Fibroblast of lung (primary cell): ENCODE results near the gene MRPS5. TPM values are rescaled to one million over a fixed set of nuclear protein-coding genes. Genes with fewer than 3 reads are reported as not detected.

ENCODE experiments used
- DNase-seq, 2 donors: peaks; one replicate each; pipeline versions ENCODE4 v3.0.0 to v3.0.0-alpha.2; 2010; ENCODE audit warnings: low read depth in 2 of 2
- H2AFZ ChIP-seq: 2 replicates; pipeline ENCODE4 v1.5.1; 2012; ENCODE audit warnings: low read length, control low read depth, inconsistent platforms
- H3K27ac ChIP-seq: 2 replicates; pipeline ENCODE4 v1.5.1; 2011; ENCODE audit warnings: low read length, control low read depth; ENCODE audit not compliant: insufficient read depth
- H3K27me3 ChIP-seq: 2 replicates; pipeline ENCODE4 v1.5.1; 2011; ENCODE audit warnings: mild to moderate bottlenecking, low read length; ENCODE audit not compliant: control insufficient read depth, insufficient read depth
- H3K36me3 ChIP-seq: 2 replicates; pipeline ENCODE4 v1.5.1; 2011; ENCODE audit warnings: low read length; ENCODE audit not compliant: control insufficient read depth, insufficient read depth
- H3K4me1 ChIP-seq: 2 replicates; pipeline ENCODE4 v1.5.1; 2011; ENCODE audit warnings: low read length; ENCODE audit not compliant: control insufficient read depth, insufficient read depth; ENCODE audit errors: extremely low read depth
- H3K4me2 ChIP-seq: 2 replicates; pipeline ENCODE4 v1.5.1; 2011; ENCODE audit warnings: low read length, control low read depth; ENCODE audit not compliant: insufficient read depth; ENCODE audit errors: extremely low read depth
- H3K4me3 ChIP-seq, 4 experiments: fragments of 200-600 bp in 1 of 4; sonication (generic) in 1 of 4; replicated peaks in 1 of 4; 2 replicates each; pipeline ENCODE4 v1.5.1; 2011 to 2016; ENCODE audit warnings: low read length in 4 of 4, low read depth in 3 of 4, mild to moderate bottlenecking in 3 of 4, control low read depth in 2 of 4, inconsistent platforms in 1 of 4, mixed read lengths in 1 of 4; ENCODE audit not compliant: insufficient read depth in 1 of 4; ENCODE audit errors: control extremely low read depth in 1 of 4
- H3K79me2 ChIP-seq: 2 replicates; pipeline ENCODE4 v1.5.1; 2012; ENCODE audit warnings: mild to moderate bottlenecking, low read length, inconsistent platforms; ENCODE audit not compliant: control insufficient read depth, insufficient read depth
- H3K9ac ChIP-seq: 2 replicates; pipeline ENCODE4 v1.5.1; 2011; ENCODE audit warnings: mild to moderate bottlenecking, low read length, control low read depth; ENCODE audit not compliant: insufficient read depth
- H3K9me3 ChIP-seq: 2 replicates; pipeline ENCODE4 v1.5.1; 2012; ENCODE audit warnings: low read depth, low read length; ENCODE audit not compliant: control insufficient read depth, insufficient read depth
- H4K20me1 ChIP-seq: 2 replicates; pipeline ENCODE4 v1.5.1; 2011; ENCODE audit warnings: low read length; ENCODE audit not compliant: control insufficient read depth, insufficient read depth; ENCODE audit errors: extremely low read depth
- CTCF ChIP-seq, 2 donors: IDR thresholded peaks in 1 of 2; conservative IDR thresholded peaks in 1 of 2; 1 replicate in 1 of 2; 2 replicates in 1 of 2; pipeline ENCODE4 v1.5.1; 2011 to 2012; ENCODE audit warnings: low read length in 2 of 2, control low read depth in 1 of 2, inconsistent platforms in 1 of 2, low read depth in 1 of 2, mild to moderate bottlenecking in 1 of 2
- EZH2 ChIP-seq: IDR thresholded peaks from 2 replicates; pipeline ENCODE4 v1.5.1; 2012; ENCODE audit warnings: low read length, control low read depth, mild to moderate bottlenecking; ENCODE audit errors: missing control alignments
- polyA plus RNA-seq, 2 donors: library from polyadenylated mRNA; depleted of rRNA in 1 of 2; stranded (reverse) in 1 of 2; unstranded in 1 of 2; fragments of >200 nt; gene quantifications; 2 replicates each; pipeline ENCODE4 v1.2.1, GENCODE V29; 2011 to 2012; ENCODE audit warnings: missing spikeins in 1 of 2
- total RNA-seq: library from RNA; depleted of rRNA; stranded (reverse); fragments of >200 nt; gene quantifications from 2 replicates; pipeline ENCODE4 v1.2.1, GENCODE V29; 2014

Gene MRPS5
- total and polyA plus RNA-seq, 2 donors (not counting 1 experiment from before 2014, with no cell fraction given) = 46.2 to 61.1 TPM

- Histone ChIP-seq H3K79me2 (no peaks in the 10 kb centered on the region), H2AFZ (no peak overlapping the region), H3K4me1 (peaks cover 6% of the 10 kb centered on the region), H3K27me3 (no peaks in the 10 kb centered on the region), H3K4me2 (no peak overlapping the region), H3K36me3 (no peaks in the 10 kb centered on the region), H3K4me3 (no peak overlapping the region), H3K27ac (no peak overlapping the region), H3K9me3 (no peaks in the 10 kb centered on the region), H3K9ac (no peak overlapping the region), H4K20me1 (no peaks in the 10 kb centered on the region)
- DNase-seq = no peak
- TF ChIP-seq EZH2 = no peak
- TF ChIP-seq CTCF (conservative IDR thresholded peaks at IDR 0.05 in 1 of 2, IDR thresholded peaks at IDR 0.05 in 1 of 2; ENCODE audit: low read depth in 1 of 2, low read length in 2 of 2) = no peak
Measured at GRCh38 chr2:95047629-95048510, 73.7 kb downstream of the MRPS5 start.

- H3K9ac ChIP-seq = no peak overlapping the region
- DNase-seq = no peak
- peaks cover 3% of the 10 kb centered on the region for H3K27me3 ChIP-seq
- no peaks in the 10 kb centered on the region for H4K20me1 ChIP-seq
- no peak overlapping the region for H3K4me3 ChIP-seq
- no peak overlapping the region for H3K27ac ChIP-seq
- no peaks in the 10 kb centered on the region for H3K79me2 ChIP-seq
- TF ChIP-seq EZH2 (no peak), CTCF (conservative IDR thresholded peaks at IDR 0.05 in 1 of 2, IDR thresholded peaks at IDR 0.05 in 1 of 2; ENCODE audit: low read depth in 1 of 2, low read length in 2 of 2) (no peak)
- H2AFZ ChIP-seq = no peak overlapping the region
- H3K36me3 ChIP-seq = no peaks in the 10 kb centered on the region
- H3K9me3 ChIP-seq = no peaks in the 10 kb centered on the region
- peaks cover 8% of the 10 kb centered on the region for H3K4me1 ChIP-seq
- H3K4me2 ChIP-seq = no peak overlapping the region
Measured at GRCh38 chr2:95046371-95047112, 75.1 kb downstream of the MRPS5 start.

- H4K20me1 ChIP-seq = no peaks in the 10 kb centered on the region
- H3K36me3 ChIP-seq = no peaks in the 10 kb centered on the region
- no peaks in the 10 kb centered on the region for H3K79me2 ChIP-seq
- no peak overlapping the region for H3K9ac ChIP-seq
- no peak overlapping the region for H2AFZ ChIP-seq
- no peak overlapping the region for H3K4me3 ChIP-seq
- no peak overlapping the region for H3K27ac ChIP-seq
- H3K4me2 ChIP-seq = no peak overlapping the region
- peaks cover 3% of the 10 kb centered on the region for H3K27me3 ChIP-seq
- H3K9me3 ChIP-seq = no peaks in the 10 kb centered on the region
- DNase-seq = no peak
- peaks cover 8% of the 10 kb centered on the region for H3K4me1 ChIP-seq
- TF ChIP-seq CTCF (conservative IDR thresholded peaks at IDR 0.05 in 1 of 2, IDR thresholded peaks at IDR 0.05 in 1 of 2; ENCODE audit: low read depth in 1 of 2, low read length in 2 of 2) = no peak
- no peak for TF ChIP-seq EZH2
Measured at GRCh38 chr2:95044601-95045000, 77.0 kb downstream of the MRPS5 start.
